ENCODE measurements around the gene FTL. TPM values are rescaled to one million over a fixed set of nuclear protein-coding genes. Genes with fewer than 3 reads are reported as not detected.

The FTL gene
- total RNA-seq, 1 donor: 5,494 TPM

DNA sequence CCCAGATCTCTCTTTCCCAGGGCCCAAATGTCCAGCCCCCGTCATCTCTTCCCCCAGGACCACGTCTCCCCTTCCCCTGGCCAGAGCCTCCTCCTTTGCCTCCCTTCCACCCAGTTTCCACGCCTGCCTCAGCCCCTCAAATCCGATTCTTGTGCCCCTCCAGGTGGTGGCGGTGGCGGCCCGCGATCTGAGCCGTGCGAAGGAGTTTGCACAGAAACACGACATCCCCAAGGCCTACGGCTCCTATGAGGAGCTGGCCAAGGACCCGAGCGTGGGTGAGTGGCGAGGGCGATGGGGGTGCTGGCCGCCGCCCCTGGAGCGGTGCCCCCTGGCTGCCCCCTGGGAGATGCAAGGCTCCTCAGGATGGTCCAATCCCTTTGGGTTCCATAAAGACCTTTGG is 30.3 kb upstream of the FTL start:
- TF ChIP-seq, protein P1, sequence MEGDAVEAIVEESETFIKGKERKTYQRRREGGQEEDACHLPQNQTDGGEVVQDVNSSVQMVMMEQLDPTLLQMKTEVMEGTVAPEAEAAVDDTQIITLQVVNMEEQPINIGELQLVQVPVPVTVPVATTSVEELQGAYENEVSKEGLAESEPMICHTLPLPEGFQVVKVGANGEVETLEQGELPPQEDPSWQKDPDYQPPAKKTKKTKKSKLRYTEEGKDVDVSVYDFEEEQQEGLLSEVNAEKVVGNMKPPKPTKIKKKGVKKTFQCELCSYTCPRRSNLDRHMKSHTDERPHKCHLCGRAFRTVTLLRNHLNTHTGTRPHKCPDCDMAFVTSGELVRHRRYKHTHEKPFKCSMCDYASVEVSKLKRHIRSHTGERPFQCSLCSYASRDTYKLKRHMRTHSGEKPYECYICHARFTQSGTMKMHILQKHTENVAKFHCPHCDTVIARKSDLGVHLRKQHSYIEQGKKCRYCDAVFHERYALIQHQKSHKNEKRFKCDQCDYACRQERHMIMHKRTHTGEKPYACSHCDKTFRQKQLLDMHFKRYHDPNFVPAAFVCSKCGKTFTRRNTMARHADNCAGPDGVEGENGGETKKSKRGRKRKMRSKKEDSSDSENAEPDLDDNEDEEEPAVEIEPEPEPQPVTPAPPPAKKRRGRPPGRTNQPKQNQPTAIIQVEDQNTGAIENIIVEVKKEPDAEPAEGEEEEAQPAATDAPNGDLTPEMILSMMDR (IDR thresholded peaks at IDR 0.05; ENCODE audit: insufficient read depth, low read length): no peak
- DNase-seq (ENCODE audit: low read depth): no peak

DNA sequence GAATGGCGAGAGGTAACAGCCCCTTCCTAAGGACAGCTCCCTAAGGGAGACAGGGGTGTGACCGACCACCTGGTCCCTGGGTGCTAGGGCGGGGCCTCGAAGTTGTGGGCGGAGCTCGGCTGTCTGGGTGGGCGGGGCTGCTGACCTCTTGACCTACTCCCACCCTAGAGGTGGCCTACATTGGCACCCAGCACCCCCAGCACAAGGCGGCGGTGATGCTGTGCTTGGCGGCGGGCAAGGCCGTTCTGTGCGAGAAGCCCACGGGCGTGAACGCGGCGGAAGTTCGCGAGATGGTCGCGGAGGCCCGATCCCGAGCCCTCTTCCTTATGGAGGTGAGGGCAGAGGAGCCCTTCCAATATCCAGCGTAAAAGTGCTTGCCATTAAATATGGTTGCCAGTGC is 29.2 kb upstream of the FTL start:
- H3K4me3 ChIP-seq (ENCODE audit: low read depth, low read length): no peak overlapping the region
- TF ChIP-seq, protein P1 (IDR thresholded peaks at IDR 0.05; ENCODE audit: insufficient read depth, low read length): no peak
- DNase-seq (ENCODE audit: low read depth): no peak

More for the DNA sequence above, 30.3 kb upstream of the FTL start:
- no peak overlapping the region for H3K4me3 ChIP-seq (ENCODE audit: low read depth, low read length)

DNA sequence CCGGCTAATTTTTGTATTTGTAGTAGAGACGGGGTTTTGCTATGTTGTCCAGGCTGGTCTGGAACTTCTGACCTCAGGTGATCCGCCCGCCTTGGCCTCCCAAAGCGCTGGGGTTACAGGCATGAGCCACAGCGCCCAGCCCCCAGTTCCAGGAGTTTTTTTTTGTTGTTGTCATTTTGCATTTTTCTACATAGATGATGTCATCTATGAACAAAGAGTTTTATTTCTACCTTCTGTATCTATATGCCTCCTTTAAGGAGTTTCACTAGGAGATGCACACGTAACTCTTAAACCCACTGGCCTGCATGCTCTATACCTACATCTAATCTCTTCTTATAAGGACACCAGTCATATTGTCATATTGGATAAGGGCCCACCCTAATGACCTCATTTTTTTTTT is 26.9 kb upstream of the FTL start:
- H3K4me3 ChIP-seq (ENCODE audit: low read depth, low read length): no peak overlapping the region
- no peak for DNase-seq (ENCODE audit: low read depth)
- TF ChIP-seq, protein P1 (IDR thresholded peaks at IDR 0.05; ENCODE audit: insufficient read depth, low read length): no peak

DNA sequence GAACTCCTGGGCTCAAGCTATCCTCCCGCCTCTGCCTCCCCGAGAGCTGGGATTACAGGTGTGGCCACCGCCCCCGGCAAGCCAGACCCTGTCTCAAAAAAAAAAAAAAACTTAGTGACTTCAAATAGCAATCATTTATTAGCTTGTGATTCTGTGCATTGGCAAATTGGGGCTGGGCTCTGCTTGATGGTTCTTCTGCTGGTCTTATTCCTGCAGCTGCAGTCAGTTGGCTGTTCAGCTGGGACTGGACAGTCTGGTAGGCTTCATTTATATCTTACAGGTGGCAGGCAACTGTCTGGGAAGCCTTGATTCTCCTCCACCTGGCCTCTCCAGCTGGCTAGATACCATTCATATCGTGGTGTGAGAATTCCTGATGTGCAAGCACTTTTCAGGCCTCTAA is 24.2 kb upstream of the FTL start:
- TF ChIP-seq, protein P1 (IDR thresholded peaks at IDR 0.05; ENCODE audit: insufficient read depth, low read length): no peak
- no peak overlapping the region for H3K4me3 ChIP-seq (ENCODE audit: low read depth, low read length)

DNA sequence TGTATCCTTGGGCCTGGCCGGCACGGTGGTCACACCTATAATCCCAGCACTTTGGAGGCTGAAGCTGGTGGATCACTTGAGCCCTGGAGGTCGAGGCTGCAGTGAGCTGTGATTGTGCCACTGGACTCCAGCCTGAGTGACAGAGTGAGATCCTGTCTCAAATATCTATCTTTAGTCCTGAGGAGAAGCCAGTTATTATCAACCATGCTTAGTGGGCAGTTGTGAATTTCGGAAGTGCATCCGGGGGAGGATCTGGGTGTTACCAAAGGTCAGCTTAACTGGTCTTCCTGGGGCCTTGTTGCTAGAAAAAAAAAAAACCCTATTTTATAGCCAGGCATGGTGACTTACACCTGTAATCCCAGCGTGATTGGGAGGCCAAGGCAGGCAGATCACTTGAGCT is 22.0 kb upstream of the FTL start:
- H3K4me3 ChIP-seq (ENCODE audit: low read depth, low read length): no peak overlapping the region
- no peak for DNase-seq (ENCODE audit: low read depth)
- TF ChIP-seq, protein P1 (IDR thresholded peaks at IDR 0.05; ENCODE audit: insufficient read depth, low read length): no peak

More for the DNA sequence above, 24.2 kb upstream of the FTL start:
- no peak for DNase-seq (ENCODE audit: low read depth)

DNA sequence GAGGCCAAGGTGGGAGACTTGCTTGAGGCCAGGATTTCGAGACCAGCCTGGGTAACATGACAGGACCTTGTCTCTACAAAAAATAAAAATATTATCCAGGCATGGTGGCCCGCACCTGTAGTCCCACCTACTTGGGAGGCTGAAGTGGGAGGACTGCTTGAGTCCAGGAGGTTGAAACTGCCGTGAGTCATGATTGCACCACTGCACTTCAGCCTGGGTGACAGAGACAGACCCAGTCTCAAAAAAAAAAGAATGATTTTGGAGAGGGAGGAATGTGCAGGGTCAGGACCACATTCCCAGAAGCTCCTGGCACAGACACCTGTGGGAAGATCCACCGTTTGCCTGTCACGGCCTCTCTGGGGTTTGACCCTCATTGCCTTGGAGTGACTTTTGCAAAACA is 19.7 kb upstream of the FTL start:
- no peak overlapping the region for H3K4me3 ChIP-seq (ENCODE audit: low read depth, low read length)
- TF ChIP-seq, protein P1 (IDR thresholded peaks at IDR 0.05; ENCODE audit: insufficient read depth, low read length): no peak
- DNase-seq (ENCODE audit: low read depth): no peak

DNA sequence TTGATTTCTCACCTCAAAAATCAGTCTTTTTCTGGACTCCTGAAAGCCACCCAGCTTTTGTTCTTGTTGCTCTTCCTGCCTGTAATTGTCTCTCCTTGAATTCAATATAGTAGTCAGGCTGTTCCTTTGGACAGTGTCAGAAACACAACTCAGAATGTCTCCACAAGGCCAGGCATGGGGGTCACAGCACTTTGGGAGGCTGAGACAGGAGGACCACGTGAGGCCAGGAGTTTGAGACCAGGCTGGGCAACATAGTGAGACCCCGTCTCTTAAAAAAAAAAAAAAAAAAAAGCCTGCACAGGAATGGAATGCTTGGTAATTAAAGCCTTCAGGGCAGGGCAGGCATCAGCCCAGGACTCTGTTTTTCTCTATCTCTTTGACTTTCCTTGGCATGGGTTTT is 19.3 kb upstream of the FTL start:
- TF ChIP-seq, protein P1 (IDR thresholded peaks at IDR 0.05; ENCODE audit: insufficient read depth, low read length): no peak
- H3K4me3 ChIP-seq (ENCODE audit: low read depth, low read length): no peak overlapping the region
- DNase-seq (ENCODE audit: low read depth): no peak

All from fibroblast of the aortic adventitia (primary cell).